HCT116 (cell line): ENCODE data around the gene IGFALS. TPM values are rescaled to one million over a fixed set of nuclear protein-coding genes. Genes with fewer than 3 reads are reported as not detected.

Experiments used
- ATAC-seq: fragments of 200-7000 bp; cut with Tn5 transposase; 2 replicates; pipeline ENCODE4 v1.9.1; 2020; ENCODE audit warnings: mild to moderate bottlenecking, moderate library complexity
- BruUV-seq: library from RNA; stranded (reverse); fragments of 400-500 nt; replicated peaks from 2 replicates; lab custom pipeline; 2021; lab: Mats Ljungman, UMichigan
- CTCF ChIA-PET: fragments of 300-600 bp; sonication (Branson Sonifier 250); formaldehyde crosslinking; loops from one replicate; lab custom pipeline; 2021; ENCODE audit warnings: antibody characterized with exemption; lab: Charles Lee
- POLR2A ChIA-PET: fragments of 300-600, 350-600 bp; sonication (Branson Sonifier 250); formaldehyde crosslinking; loops from one replicate; lab custom pipeline; 2021; ENCODE audit warnings: antibody characterized with exemption; lab: Charles Lee
- RAD21 ChIA-PET, 2 experiments: fragments of 300-600 bp; sonication (Branson Sonifier 250); formaldehyde crosslinking; loops; one replicate each; lab custom pipeline; 2023; ENCODE audit warnings: low total read pairs in 2 of 2; ENCODE audit not compliant: uncharacterized antibody in 2 of 2, unreplicated experiment in 2 of 2, low non-redundant PET in 1 of 2; lab: Charles Lee
- DNase-seq: peaks from one replicate; pipeline ENCODE4 v3.0.0-alpha.2; 2010; ENCODE audit warnings: low read depth, low spot score
- H2AFZ ChIP-seq: fragments of 200-600 bp; shearing (Covaris generic), sonication (generic); 2 replicates; pipeline ENCODE4 v1.6.1; 2017; ENCODE audit warnings: low read depth, mixed run types, mixed read lengths, antibody characterized with exemption, low read length; ENCODE audit not compliant: poor library complexity, severe bottlenecking
- H3K27ac ChIP-seq: 2 replicates; pipeline ENCODE4 v1.5.1; 2012; ENCODE audit warnings: low read depth, low read length
- H3K27me3 ChIP-seq: fragments of 200-600 bp; sonication (generic); 2 replicates; pipeline ENCODE4 v1.6.1; 2016; ENCODE audit warnings: mixed run types, low read length, mixed read lengths; ENCODE audit not compliant: insufficient read depth
- H3K36me3 ChIP-seq, 2 experiments: fragments of 200-500 bp in 1 of 2; fragments of 200-600 bp in 1 of 2; sonication (Bioruptor generic) in 1 of 2; sonication (generic) in 1 of 2; 2 replicates each; pipeline versions ENCODE4 v1.5.1 to v1.6.1; 2014 to 2016; ENCODE audit warnings: low read length in 2 of 2, inconsistent platforms in 1 of 2, mixed read lengths in 1 of 2, mixed run types in 1 of 2; ENCODE audit not compliant: insufficient read depth in 2 of 2, control insufficient read depth in 1 of 2
- H3K4me1 ChIP-seq, 2 experiments: fragments of 200-600 bp in 1 of 2; sonication (generic) in 1 of 2; 2 replicates each; pipeline versions ENCODE4 v1.5.1 to v1.6.1; 2012 to 2017; ENCODE audit warnings: low read length in 2 of 2, inconsistent platforms in 1 of 2, mild to moderate bottlenecking in 1 of 2, mixed read lengths in 1 of 2, mixed run types in 1 of 2, moderate library complexity in 1 of 2; ENCODE audit not compliant: insufficient read depth in 2 of 2, control insufficient read depth in 1 of 2
- H3K4me2 ChIP-seq: fragments of 200-600 bp; sonication (generic); 2 replicates; pipeline ENCODE4 v1.6.1; 2017; ENCODE audit warnings: mixed run types, low read length, mixed read lengths
- H3K4me3 ChIP-seq, 2 experiments: fragments of 200-600 bp in 1 of 2; sonication (generic) in 1 of 2; replicated peaks in 1 of 2; 2 replicates each; pipeline ENCODE4 v1.5.1; 2011 to 2016; ENCODE audit warnings: low read length in 2 of 2, control low read depth in 1 of 2, low read depth in 1 of 2, mild to moderate bottlenecking in 1 of 2, mixed read lengths in 1 of 2, mixed run types in 1 of 2
- H3K79me2 ChIP-seq: fragments of 200-600 bp; sonication (generic); 2 replicates; pipeline ENCODE4 v1.6.1; 2017; ENCODE audit warnings: mild to moderate bottlenecking, mixed run types, low read length, moderate library complexity, mixed read lengths; ENCODE audit not compliant: insufficient read depth
- H3K9ac ChIP-seq: fragments of 200-600 bp; sonication (generic); 2 replicates; pipeline ENCODE4 v1.6.1; 2016; ENCODE audit warnings: low read length, mixed read lengths
- H3K9me2 ChIP-seq: fragments of 200-600 bp; sonication (generic), shearing (Covaris generic); 2 replicates; pipeline ENCODE4 v1.6.1; 2017; ENCODE audit warnings: mixed run types, mild to moderate bottlenecking, moderate library complexity; ENCODE audit not compliant: insufficient read depth
- H3K9me3 ChIP-seq, 2 experiments: fragments of 200-500 bp in 1 of 2; fragments of 200-600 bp in 1 of 2; sonication (Bioruptor generic) in 1 of 2; sonication (generic) in 1 of 2; 2 replicates each; pipeline ENCODE4 v1.6.1; 2014 to 2017; ENCODE audit warnings: low read length in 2 of 2, mixed read lengths in 2 of 2, inconsistent platforms in 1 of 2, low read depth in 1 of 2, mild to moderate bottlenecking in 1 of 2, mixed run types in 1 of 2, moderate library complexity in 1 of 2; ENCODE audit not compliant: control insufficient read depth in 1 of 2, insufficient read depth in 1 of 2
- H4K20me1 ChIP-seq: fragments of 200-600 bp; sonication (generic), shearing (Covaris generic); 2 replicates; pipeline ENCODE4 v1.6.1; 2017; ENCODE audit warnings: mixed run types, mild to moderate bottlenecking, moderate library complexity; ENCODE audit not compliant: insufficient read depth
- CBX3 ChIP-seq: IDR thresholded peaks from 2 replicates; pipeline ENCODE4 v1.6.1; 2012; ENCODE audit warnings: low read depth
- CEBPB ChIP-seq: IDR thresholded peaks from 2 replicates; pipeline ENCODE4 v1.6.1; 2012; ENCODE audit warnings: low read depth
- ELF1 ChIP-seq: IDR thresholded peaks from 2 replicates; pipeline ENCODE4 v1.6.1; 2012; ENCODE audit warnings: low read depth, borderline replicate concordance
- EZH2phosphoT487 ChIP-seq: fragments of 200-600 bp; IDR thresholded peaks from 2 replicates; pipeline ENCODE4 v1.6.1; 2018; ENCODE audit warnings: antibody characterized with exemption, borderline replicate concordance
- FOSL1 ChIP-seq: IDR thresholded peaks from 2 replicates; pipeline ENCODE4 v1.6.1; 2012; ENCODE audit warnings: low read depth
- SIN3A ChIP-seq: IDR thresholded peaks from 2 replicates; pipeline ENCODE4 v1.6.1; 2012; ENCODE audit warnings: low read depth
- SP1 ChIP-seq: IDR thresholded peaks from 2 replicates; pipeline ENCODE4 v1.6.1; 2012; ENCODE audit warnings: low read depth
- TCF7L2 ChIP-seq: IDR thresholded peaks from 2 replicates; pipeline ENCODE4 v1.7.0; 2011; ENCODE audit warnings: borderline replicate concordance, inconsistent platforms; ENCODE audit not compliant: insufficient read depth, insufficient read length; ENCODE audit errors: extremely low read depth
- intact Hi-C: fragments of 100-400 bp; cut with micrococcal nuclease; formaldehyde crosslinking; loops from 2 replicates; pipeline ENCODE4 v1.10.0; 2022
- total RNA-seq: library from RNA; stranded (reverse); gene quantifications from one replicate; pipeline ENCODE4 v1.2.1, GENCODE V29; 2021; ENCODE audit not compliant: unreplicated experiment
- TF ChIP-seq, protein P1 (sequence below), 3 experiments: fragments of 200-600 bp in 1 of 3; sonication (generic) in 1 of 3; IDR thresholded peaks in 2 of 3; conservative IDR thresholded peaks in 1 of 3; 2 replicates each; pipeline ENCODE4 v1.5.1; 2012 to 2017; ENCODE audit warnings: low read depth in 2 of 3, low read length in 2 of 3, antibody characterized with exemption in 1 of 3, borderline replicate concordance in 1 of 3, control low read depth in 1 of 3, mild to moderate bottlenecking in 1 of 3, mixed read lengths in 1 of 3, mixed run types in 1 of 3, moderate library complexity in 1 of 3; ENCODE audit not compliant: insufficient read depth in 1 of 3

IGFALS gene
- total RNA-seq, 1 experiment from 2014 or later, result 0.10 TPM

DNA sequence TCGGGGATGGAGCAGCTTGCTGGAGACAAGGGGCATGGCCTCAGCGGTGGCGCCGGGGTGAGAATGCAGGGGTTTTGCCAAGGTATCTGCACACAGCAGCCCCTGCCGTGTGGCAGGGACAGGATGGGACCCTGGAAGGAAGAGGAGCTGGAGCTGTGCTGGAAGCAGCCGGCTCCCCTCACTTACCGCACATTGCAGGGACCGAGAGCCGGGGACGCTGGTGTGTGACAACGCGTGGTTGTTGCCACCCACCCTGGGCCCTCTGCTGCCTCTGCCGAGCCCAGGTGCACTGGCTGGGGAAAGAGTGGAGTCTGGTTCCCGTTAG is 7.7 kb downstream of the IGFALS start:
- Histone ChIP-seq H3K4me3 (no peak overlapping the region), H3K27ac (no peak overlapping the region), H4K20me1 (no peaks in the 10 kb centered on the region), H3K4me2 (no peak overlapping the region), H3K9me2 (no peaks in the 10 kb centered on the region), H3K9ac (no peak overlapping the region), H3K36me3 (peaks cover 0 to 5% of the 10 kb centered on the region in 2 experiments; a peak in 2 of 4 replicates), H3K4me1 (peaks cover 0 to 17% of the 10 kb centered on the region in 2 experiments; a peak in 3 of 4 replicates), H2AFZ (no peak overlapping the region), H3K79me2 (peaks cover 53% of the 10 kb centered on the region), H3K9me3 (no peaks in the 10 kb centered on the region), H3K27me3 (no peaks in the 10 kb centered on the region)
- intact Hi-C loops, result no loop called here
- BruUV-seq, result no TSS peak
- no peak for ATAC-seq
- POLR2A ChIA-PET, result no interaction called here
- DNase-seq, result no peak
- CTCF ChIA-PET, result no interaction called here
- RAD21 ChIA-PET, result no interaction called here
- TF ChIP-seq EZH2phosphoT487 (no peak), SIN3A (no peak), CEBPB (no peak), SP1 (no peak), ELF1 (no peak), TCF7L2 (no peak), CBX3 (no peak), FOSL1 (no peak)
- TF ChIP-seq, protein P1, sequence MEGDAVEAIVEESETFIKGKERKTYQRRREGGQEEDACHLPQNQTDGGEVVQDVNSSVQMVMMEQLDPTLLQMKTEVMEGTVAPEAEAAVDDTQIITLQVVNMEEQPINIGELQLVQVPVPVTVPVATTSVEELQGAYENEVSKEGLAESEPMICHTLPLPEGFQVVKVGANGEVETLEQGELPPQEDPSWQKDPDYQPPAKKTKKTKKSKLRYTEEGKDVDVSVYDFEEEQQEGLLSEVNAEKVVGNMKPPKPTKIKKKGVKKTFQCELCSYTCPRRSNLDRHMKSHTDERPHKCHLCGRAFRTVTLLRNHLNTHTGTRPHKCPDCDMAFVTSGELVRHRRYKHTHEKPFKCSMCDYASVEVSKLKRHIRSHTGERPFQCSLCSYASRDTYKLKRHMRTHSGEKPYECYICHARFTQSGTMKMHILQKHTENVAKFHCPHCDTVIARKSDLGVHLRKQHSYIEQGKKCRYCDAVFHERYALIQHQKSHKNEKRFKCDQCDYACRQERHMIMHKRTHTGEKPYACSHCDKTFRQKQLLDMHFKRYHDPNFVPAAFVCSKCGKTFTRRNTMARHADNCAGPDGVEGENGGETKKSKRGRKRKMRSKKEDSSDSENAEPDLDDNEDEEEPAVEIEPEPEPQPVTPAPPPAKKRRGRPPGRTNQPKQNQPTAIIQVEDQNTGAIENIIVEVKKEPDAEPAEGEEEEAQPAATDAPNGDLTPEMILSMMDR (IDR thresholded peaks at IDR 0.05 in 2 of 3, conservative IDR thresholded peaks at IDR 0.05 in 1 of 3; ENCODE audit: borderline replicate concordance in 1 of 3, insufficient read depth in 1 of 3, low read depth in 2 of 3, low read length in 2 of 3), result no peak
